ENCODE results near the gene ADGRL3. TPM values are rescaled to one million over a fixed set of nuclear protein-coding genes. Genes with fewer than 3 reads are reported as not detected.
A peak's percentile ranks its signal among the peaks of the same experiment; 100 is the strongest.

ADGRL3 gene
- total and polyA plus RNA-seq, 12 donors: 2.4 to 182 (median 22.1) TPM

DNA sequence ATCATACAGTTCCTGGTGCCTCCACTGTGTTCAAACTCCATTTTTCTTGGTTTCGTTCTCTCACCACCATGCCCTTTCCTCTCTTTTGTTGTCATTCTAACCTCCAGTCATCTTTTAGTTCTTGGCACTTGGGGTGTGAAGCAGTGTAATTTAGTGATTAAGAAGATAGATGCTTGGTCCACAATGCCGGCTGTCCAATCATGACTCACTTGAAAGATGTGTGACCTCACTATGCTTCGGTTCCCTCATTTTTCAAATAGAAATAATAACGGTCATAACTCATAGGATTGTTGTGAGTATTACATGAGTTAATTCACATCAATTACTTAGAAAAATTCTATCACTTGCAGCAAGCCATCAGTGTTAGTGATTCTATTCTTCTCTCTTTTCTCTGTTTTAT lies 327.8 kb downstream of the ADGRL3 start:
- TF ChIP-seq POLR2A (IDR thresholded peaks at IDR 0.05) (no peak), CTCF (IDR thresholded peaks at IDR 0.05) (no peak)
- H3K4me1 ChIP-seq (replicated peaks in 1 of 2): no peaks in the 10 kb centered on the region
- no peaks in the 10 kb centered on the region for H3K36me3 ChIP-seq (replicated peaks in 1 of 2)
- no peak overlapping the region for H3K27ac ChIP-seq
- no peak overlapping the region for H3K4me3 ChIP-seq
- DNase-seq: no peak
- 58 to 78% (median 71%) methylated on average over 4 of the region's 4 CpGs for WGBS, 4 donors
- no peaks in the 10 kb centered on the region for H3K27me3 ChIP-seq
- intact Hi-C loops (cut with DNase I): no loop called here
- no peaks in the 10 kb centered on the region for H3K9me3 ChIP-seq (replicated peaks in 1 of 3)

- no peaks in the 10 kb centered on the region for H3K4me1 ChIP-seq (replicated peaks in 1 of 2)
- no peaks in the 10 kb centered on the region for H3K27me3 ChIP-seq
- TF ChIP-seq POLR2A (IDR thresholded peaks at IDR 0.05): no peak
- TF ChIP-seq CTCF (IDR thresholded peaks at IDR 0.05): no peak
- no peaks in the 10 kb centered on the region for H3K36me3 ChIP-seq (replicated peaks in 1 of 2)
- H3K27ac ChIP-seq: no peak overlapping the region
- WGBS, 4 donors: 98 to 100% (median 100%) methylated on average over 1 of the region's 1 CpG
- intact Hi-C loops (cut with DNase I): no loop called here
- DNase-seq: no peak
- no peak overlapping the region for H3K4me3 ChIP-seq
- no peaks in the 10 kb centered on the region for H3K9me3 ChIP-seq (replicated peaks in 1 of 3)
These were observed 328.5 kb downstream of the ADGRL3 start for GRCh38 chr4:61528595-61528994.

GRCh38 chr4:61531188-61531587 lies 331.1 kb downstream of the ADGRL3 start:
- Histone ChIP-seq H3K36me3 (replicated peaks in 1 of 2) (no peaks in the 10 kb centered on the region), H3K27ac (no peak overlapping the region), H3K4me3 (no peak overlapping the region), H3K9me3 (replicated peaks in 1 of 3) (peaks cover 0 to 11% (median 0%) of the 10 kb centered on the region in 3 donors), H3K27me3 (no peaks in the 10 kb centered on the region), H3K4me1 (replicated peaks in 1 of 2) (no peaks in the 10 kb centered on the region)
- no peak for DNase-seq
- TF ChIP-seq POLR2A (IDR thresholded peaks at IDR 0.05): no peak
- no peak for TF ChIP-seq CTCF (IDR thresholded peaks at IDR 0.05)
- intact Hi-C loops (cut with DNase I): no loop called here
- WGBS, 4 donors: 90 to 95% (median 93%) methylated on average over 5 of the region's 5 CpGs

DNA sequence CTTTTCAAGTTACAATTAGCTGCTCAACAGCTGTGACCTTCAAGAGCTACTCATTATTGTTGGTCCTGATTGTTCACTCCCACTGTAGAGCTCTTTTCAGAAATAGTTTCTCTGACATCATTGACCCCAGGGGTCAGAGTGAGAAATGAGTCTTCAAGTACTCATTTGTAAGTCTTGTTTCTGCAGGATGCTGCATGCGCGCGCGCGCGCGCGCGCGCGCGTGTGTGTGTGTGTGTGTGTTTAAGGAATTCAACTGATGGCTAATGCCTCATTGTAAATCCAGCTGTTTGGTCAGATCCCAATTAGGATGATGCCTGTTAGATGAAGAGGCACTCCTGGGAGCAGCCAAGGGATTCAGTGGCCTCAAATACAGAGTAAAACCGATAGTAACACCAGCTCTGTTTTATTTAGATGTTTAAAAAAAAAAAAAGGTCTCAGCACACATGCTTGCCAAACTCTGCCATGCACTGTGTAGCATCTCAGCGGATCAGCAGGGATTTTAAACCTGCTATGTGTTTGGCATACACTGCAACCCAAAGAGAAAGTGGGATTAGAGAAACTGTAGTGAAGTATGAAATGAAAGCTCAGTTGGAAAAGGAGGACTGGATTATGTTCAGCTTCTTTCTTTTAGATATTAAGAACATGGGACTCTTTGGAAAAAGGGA lies 332.3 kb downstream of the ADGRL3 start:
- H3K4me3 ChIP-seq: no peak overlapping the region
- intact Hi-C loops (cut with DNase I): no loop called here
- TF ChIP-seq POLR2A (IDR thresholded peaks at IDR 0.05) (no peak), CTCF (IDR thresholded peaks at IDR 0.05) (no peak)
- no peaks in the 10 kb centered on the region for H3K36me3 ChIP-seq (replicated peaks in 1 of 2)
- DNase-seq: peak in 2 of 7 donors; percentile 9 to 20
- peaks cover 0 to 11% (median 0%) of the 10 kb centered on the region in 3 donors for H3K9me3 ChIP-seq (replicated peaks in 1 of 3)
- H3K27ac ChIP-seq: no peak overlapping the region
- H3K27me3 ChIP-seq: no peaks in the 10 kb centered on the region
- WGBS, 4 donors: 22 to 48% (median 31%) methylated on average over 11 to 14 of the region's 14 CpGs
- no peaks in the 10 kb centered on the region for H3K4me1 ChIP-seq (replicated peaks in 1 of 2)

All from adrenal gland (tissue), 12 donors.